Measurements from ENCODE around the gene RNPEP.

DNA sequence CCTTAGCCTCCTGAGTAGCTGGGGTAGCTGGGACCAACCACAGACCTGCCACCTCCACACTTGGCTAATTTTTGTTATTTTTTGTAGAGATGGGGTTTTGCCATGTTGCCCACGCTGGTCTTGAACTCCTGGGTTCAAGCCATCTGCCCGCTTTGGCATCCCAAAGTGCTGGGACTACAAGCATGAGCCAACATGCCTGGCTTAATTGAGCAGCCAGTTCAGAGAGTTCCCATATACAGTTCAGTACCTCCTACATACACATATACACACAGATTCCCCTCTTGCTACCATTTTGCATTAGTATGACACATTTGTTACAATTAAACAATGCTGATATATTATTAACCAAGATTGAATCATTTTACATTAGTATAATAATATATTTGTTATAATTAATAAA is 2.9 kb downstream of the RNPEP start:
- TF ChIP-seq CTCF (conservative IDR thresholded peaks at IDR 0.05; ENCODE audit: low read length) (no peak), EZH2phosphoT487 (IDR thresholded peaks at IDR 0.05; ENCODE audit: borderline replicate concordance) (no peak)
